RWPE1 (cell line): ENCODE results near the gene WNT3A.
A peak's percentile ranks its signal among the peaks of the same experiment; 100 is the strongest.

Source experiments
- CTCF ChIA-PET: fragments of 350-600 bp; sonication (Branson Sonifier 250); formaldehyde crosslinking; extraction: SDS; loops from one replicate; lab custom pipeline; 2021; lab: Yijun Ruan, JAX
- POLR2A ChIA-PET: fragments of 400-600 bp; formaldehyde crosslinking; extraction: SDS; loops from one replicate; lab custom pipeline; 2020; ENCODE audit warnings: antibody characterized with exemption; ENCODE audit not compliant: low non-redundant PET; lab: Yijun Ruan, JAX
- DNase-seq: peaks from one replicate; pipeline ENCODE4 v3.0.0; 2012; ENCODE audit warnings: low spot score
- H3K27ac ChIP-seq: fragments of 450-650 bp; 2 replicates; pipeline ENCODE4 v1.5.1; 2017
- CTCF ChIP-seq: fragments of 450-650 bp; conservative IDR thresholded peaks from 2 replicates; pipeline ENCODE4 v1.5.1; 2017; ENCODE audit warnings: low read depth, mild to moderate bottlenecking

WNT3A gene

GRCh38 chr1:228010921-228011320, 4.1 kb downstream of the WNT3A start:
- ChIA-PET CTCF (interaction anchor here (0.6 to 1.2 kb wide), 2 partner anchors 12 to 30 kb away, joined by 3 to 6 read pairs; no protein-coding TSS in a partner anchor), POLR2A (no interaction called here)
- no peak for TF ChIP-seq CTCF
- no peak for DNase-seq
- peak overlapping the region; percentile 52 for H3K27ac ChIP-seq

GRCh38 chr1:228011721-228012311, 5.0 kb downstream of the WNT3A start:
- H3K27ac ChIP-seq: peak overlapping the region; percentile 95
- no peak for TF ChIP-seq CTCF
- POLR2A ChIA-PET: no interaction called here
- DNase-seq: no peak
- CTCF ChIA-PET: interaction anchor here (1.2 to 1.3 kb wide), 2 partner anchors 13 to 62 kb away, joined by 5 to 6 read pairs; no protein-coding TSS in a partner anchor

- CTCF ChIA-PET: interaction anchor here (0.7 to 1.3 kb wide), 2 partner anchors 61 kb away, joined by 3 to 5 read pairs; no protein-coding TSS in a partner anchor
- POLR2A ChIA-PET: no interaction called here
- no peak for TF ChIP-seq CTCF
- no peak for DNase-seq
- H3K27ac ChIP-seq: peak overlapping the region; percentile 95
Observed at GRCh38 chr1:228012555-228012954, 5.8 kb downstream of the WNT3A start.

GRCh38 chr1:228013131-228013934, 6.5 kb downstream of the WNT3A start:
- CTCF ChIA-PET: interaction anchor here (0.6 to 0.7 kb wide), 2 partner anchors 62 to 99 kb away, joined by 3 read pairs; no protein-coding TSS in a partner anchor

GRCh38 chr1:228013935-228014930, 7.4 kb downstream of the WNT3A start:
- no peak for TF ChIP-seq CTCF
- DNase-seq: peak; percentile 77
- peak overlapping the region; percentile 95 for H3K27ac ChIP-seq
- ChIA-PET POLR2A (no interaction called here), CTCF (interaction anchor here (0.6 kb wide), 1 partner anchor 219 kb away, joined by 4 read pairs; no protein-coding TSS in a partner anchor)

More at GRCh38 chr1:228013131-228013934, 6.5 kb downstream of the WNT3A start:
- no peak for TF ChIP-seq CTCF
- POLR2A ChIA-PET: no interaction called here
- H3K27ac ChIP-seq: peak overlapping the region; percentile 95
- DNase-seq: peak; percentile 94
